Fibroblast of skin of right quadriceps (primary cell): ENCODE results near the gene INPP5K.
"Not testable (repeated sequence)": the region's sequence is repeated elsewhere in the genome, so short reads cannot be mapped to it uniquely, and the experiment has no call there.

ENCODE experiments used
- DNase-seq: peaks from one replicate; pipeline ENCODE4 v3.0.0-alpha.2; 2013

The INPP5K gene

DNA sequence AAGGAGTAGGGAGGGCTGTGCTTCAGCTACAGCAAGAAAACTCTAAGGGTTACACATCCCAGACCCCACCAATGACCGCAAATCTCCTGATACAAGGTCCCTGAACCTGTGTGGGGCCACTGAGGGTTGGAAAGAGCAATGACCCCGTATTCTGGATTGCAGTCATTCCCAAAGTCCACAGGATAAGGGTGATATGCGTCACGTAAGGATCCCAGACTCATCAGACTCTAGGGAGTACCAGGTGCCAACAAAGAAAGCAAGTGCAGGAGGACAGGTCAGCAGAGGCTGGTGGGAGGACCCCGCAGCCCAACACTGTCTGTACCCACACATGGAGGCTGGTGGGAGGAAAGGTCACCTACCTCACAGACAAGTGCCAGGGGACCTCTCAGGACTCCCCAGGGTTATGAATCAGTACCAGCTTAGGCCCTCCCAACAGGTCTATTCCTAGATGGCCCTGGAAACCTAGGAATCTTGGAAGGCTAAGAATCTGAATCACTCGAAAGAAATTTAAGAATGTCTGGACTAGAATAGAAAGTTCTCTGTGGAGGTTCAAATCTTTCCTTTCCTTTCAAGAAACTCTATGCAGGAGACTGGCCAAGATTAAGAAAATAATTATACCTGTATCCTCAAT, 30.0 kb upstream of the INPP5K start:
- no peak for DNase-seq

DNA sequence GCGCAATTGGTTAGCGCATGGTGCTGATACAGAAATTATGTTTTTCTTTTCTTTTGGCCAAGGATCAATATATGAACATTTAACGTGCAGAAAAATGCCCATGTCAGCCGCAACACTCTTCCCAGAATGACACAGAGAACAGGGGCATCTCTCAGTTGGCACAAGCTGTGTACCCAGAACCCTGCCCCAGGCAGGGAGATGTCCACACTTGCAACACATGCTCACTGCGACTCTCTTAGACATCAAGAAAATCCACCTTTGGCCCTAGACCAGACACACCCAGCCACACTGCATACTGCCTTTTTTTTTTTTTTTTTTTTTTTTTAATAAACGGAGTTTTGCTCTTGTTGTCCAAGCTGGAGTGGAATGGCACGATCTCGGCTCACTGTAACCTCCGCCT, 29.2 kb upstream of the INPP5K start:
- DNase-seq = no peak

- no peak for DNase-seq
Observed at GRCh38 chr17:1542316-1542715, 25.9 kb upstream of the INPP5K start.

- no peak for DNase-seq
Observed at GRCh38 chr17:1541367-1541904, 25.0 kb upstream of the INPP5K start.

DNA sequence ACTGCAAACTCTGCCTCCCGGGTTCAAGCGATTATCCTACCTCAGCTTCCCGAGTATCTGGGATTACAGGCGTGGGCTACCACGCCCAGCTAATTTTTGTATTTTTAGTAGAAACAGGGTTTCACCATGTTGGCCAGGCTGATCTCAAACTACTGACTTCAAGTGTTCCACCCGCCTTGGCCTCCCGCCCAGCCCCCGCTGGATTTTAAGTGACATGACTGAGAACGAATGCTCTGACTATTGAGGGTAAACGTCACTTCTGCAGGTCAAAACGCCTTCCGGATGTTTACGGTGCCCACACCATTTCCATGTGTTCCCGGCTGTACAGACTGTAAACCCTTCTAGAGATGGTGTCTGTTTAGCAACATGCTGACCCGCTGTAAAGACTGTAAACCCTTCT, 23.4 kb upstream of the INPP5K start:
- DNase-seq = no peak

GRCh38 chr17:1535737-1536136, 19.3 kb upstream of the INPP5K start:
- DNase-seq = no peak

DNA sequence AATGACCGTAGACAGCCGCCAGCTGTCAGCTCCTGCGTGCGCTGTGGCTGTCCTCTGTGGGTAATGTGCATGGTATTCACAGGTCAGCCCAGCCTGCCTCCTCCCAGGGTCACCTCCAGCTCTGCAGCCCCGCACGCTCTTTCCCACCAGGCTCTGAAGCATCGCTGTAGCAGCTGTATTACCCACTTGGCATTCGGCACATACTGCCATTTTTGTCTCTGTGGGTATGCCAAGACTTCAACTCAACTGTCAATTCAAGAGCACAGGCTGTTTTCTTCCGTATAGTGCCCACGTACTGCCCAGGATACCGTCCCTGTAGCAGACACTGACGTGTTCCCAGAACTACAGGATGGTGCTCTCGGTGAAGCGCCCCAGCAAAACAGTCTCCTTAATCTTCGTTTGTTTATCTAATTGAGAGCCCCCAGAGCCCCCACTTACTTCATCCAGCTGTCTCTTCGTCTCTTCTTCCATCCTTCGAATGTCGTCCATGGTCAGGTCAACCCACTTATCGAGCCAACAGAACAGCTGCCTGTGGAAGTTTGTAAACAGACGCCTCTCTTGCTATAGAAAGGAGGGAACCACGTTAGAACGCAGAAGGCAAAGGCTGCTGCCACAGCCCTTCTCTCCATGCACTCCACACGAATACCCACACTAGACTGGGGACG, 17.4 kb upstream of the INPP5K start:
- DNase-seq = no peak

GRCh38 chr17:1532836-1533602, 16.6 kb upstream of the INPP5K start:
- no peak for DNase-seq

GRCh38 chr17:1529863-1530262, 13.5 kb upstream of the INPP5K start:
- no peak for DNase-seq

DNA sequence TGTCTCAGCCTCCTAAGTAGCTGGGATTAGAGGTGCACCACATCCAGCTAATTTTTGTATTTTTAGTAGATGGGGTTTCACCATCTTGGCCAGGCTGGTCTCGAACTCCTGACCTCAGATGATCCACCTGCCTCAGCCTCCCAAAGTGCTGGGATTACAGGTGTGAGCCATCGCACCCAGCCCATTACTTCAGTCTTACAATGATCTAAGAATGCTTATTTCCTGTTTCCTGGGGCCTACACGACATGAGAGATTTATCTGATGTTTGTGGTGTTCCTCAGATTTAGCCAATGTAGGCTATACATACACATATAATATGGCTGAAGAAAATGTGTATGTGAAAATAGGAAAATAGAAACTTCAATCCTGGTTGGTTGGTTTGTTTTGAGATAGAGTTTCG, 10.5 kb upstream of the INPP5K start:
- not testable (repeated sequence) for DNase-seq

DNA sequence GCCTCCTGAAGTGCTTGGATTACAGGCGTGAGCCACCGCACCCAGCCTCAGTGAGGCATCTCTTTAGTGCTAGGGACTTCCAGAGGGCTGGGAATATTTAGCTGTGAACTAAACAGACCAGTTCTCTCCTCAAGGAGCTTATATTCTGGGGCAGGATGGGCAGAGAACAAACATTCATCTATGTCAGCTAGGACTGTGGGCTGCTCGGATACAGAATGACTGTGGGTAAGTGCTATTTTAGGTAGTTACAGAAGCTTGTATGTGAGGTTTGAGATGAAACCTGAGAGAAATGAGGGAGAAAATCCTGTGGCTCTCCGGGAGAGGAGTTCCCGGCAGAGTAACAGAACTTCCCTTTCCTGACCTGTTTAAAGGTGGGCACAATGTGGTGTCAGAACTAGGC, 6.2 kb upstream of the INPP5K start:
- DNase-seq = no peak

DNA sequence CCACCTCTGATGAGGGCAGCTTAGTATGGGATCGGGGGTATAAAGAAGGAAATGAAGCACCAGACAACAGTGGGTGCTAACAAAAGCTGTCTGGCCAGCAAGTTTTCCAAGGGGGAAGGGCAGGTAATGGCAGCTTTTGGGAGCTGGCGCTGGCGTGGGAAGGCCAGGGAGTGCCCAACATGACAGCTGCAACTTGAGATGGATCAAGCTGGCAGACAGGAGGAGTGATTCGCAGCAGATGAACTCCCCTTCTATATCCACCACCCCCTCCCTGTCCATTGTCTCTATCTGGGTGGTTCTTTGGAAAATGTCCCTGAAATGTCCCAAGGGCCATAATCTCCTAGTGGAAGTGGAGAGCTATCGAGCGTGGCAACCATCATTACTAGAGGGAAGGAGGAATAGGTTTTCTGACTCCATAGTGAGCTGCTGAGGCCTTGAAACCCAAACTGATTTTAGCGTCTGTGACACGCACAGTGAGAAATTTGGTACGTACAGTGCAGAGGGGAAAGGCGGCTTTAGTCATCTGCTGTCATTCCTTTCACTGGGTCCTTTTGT, 4.8 kb upstream of the INPP5K start:
- no peak for DNase-seq

GRCh38 chr17:1519678-1520077, 3.3 kb upstream of the INPP5K start:
- DNase-seq = no peak

DNA sequence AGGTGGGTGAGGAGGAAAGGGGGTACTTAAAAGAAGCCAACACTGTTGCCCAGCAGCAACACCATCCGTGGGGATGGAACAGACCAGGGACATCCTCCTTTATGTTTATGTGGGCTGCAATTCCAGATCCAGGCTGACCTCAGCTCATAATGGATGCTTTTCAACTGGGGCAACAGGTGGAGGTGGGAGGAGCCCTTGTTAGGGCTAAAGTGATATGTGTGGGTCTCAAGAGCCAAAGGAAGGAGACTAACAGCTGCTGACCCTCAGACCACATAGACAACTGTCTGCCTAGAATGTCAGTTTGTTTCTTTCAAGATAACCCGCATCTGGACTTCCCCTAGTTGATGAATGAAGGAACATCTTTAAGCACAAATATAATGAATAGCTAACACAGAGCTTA, 2.0 kb upstream of the INPP5K start:
- no peak for DNase-seq

GRCh38 chr17:1515640-1516387, 598 bp downstream of the INPP5K start:
- DNase-seq = peak; percentile 82

DNA sequence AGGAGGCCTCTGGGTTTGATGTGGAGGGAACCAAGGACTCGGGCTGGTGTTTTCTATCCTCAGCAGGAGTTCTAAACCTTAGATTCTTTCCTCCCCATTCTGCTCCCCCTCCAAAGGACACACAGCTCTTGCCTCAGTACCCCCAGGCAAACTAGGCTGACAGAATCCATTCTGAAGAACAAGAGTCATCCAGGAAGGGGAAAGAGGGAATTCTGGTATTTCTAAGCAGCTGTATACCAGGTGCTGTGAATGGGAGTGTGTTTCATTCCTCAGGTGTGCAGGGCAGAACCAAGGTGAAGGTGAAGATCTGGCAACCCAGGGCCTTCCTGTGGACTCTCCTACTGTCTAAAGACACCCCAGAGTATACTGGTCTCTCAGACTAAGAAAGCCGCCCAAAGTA, 4.1 kb downstream of the INPP5K start:
- DNase-seq = no peak

DNA sequence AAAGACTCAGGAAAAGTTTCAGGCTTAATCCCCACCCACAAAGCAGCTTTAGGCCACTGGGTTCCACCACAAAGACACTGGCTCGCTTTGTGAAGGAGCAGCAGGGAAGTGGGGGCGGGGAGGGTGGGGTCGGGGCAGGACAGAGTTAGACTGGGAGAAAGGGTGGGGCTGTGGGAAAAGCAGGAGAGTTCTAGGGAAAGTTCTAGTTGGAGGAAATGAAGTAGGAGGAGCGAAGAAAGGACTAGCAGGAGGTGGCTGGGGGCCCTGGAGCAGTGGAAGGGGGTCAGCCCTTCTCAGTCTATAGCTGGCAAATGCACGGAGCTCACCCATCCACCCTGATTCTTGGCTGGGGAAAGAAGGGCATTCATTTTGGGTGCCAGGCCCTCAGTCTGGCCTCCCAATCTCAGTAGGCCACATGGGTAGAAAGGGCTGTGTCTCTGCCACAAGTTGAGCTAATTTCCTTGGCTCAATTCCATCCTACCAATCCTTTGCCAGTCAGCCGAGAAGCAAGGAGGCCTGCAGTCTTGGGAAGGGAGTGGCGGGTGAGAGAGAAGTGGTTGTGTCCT, 4.6 kb downstream of the INPP5K start:
- no peak for DNase-seq

DNA sequence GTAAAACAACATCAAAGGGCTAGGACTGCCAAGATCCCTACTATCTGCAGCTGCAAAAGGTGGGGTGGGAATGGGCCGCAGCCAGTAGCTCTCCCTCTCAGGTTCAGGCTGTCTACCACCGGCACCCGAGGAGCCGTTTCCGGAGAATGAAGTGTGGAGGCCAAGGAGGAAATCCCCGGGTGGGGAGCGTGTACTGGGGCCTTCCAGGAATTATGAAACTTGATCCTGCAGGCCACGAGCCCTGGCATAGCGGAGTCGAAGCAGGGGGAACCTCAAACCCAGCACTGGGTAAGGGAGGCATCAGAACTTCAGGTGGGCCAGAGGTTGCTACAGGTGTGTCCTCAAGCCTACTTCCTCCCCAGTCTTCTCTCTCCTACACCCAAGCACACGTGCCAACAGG, 5.1 kb downstream of the INPP5K start:
- DNase-seq = no peak

- DNase-seq = no peak
Observed at GRCh38 chr17:1509290-1509881, 7.0 kb downstream of the INPP5K start.

GRCh38 chr17:1508709-1509108, 7.7 kb downstream of the INPP5K start:
- DNase-seq = not testable (repeated sequence)

DNA sequence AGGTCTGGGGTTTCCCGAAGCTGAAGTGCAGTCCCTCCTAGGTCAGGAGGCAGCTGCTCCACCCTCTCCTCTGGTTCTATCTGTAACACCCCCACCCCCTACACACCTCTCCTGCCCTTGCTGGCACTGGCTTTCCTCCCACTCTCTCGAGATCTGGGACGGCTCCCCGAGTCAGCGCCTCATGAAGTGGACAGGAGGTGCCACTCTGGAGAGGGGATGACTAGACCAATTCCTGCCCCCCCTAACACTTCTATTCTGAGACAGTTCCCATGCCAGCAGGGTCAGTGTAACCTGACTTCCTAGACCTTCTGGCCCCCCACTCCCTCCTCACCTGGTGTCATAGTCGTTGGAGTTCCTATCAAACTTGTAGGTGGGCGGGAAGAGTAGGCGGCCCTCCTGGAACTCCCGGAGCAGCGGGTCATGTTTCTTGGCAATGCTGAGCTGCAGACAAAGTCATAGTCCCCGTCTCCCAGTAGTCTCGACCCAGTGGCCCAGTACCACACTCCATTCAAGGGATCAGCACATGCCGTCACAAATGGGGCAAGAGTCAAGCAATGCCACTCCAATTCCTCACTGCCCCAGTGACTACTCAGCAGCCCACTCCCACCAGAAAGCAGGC, 9.7 kb downstream of the INPP5K start:
- no peak for DNase-seq

GRCh38 chr17:1505586-1505985, 10.8 kb downstream of the INPP5K start:
- no peak for DNase-seq
